GM23338 (cell line): Measurements from ENCODE around the gene MAGEB3.

Experiments used
- EZH2phosphoT487 ChIP-seq: fragments of 200-600 bp; sonication (generic); IDR thresholded peaks from one replicate; pipeline ENCODE4 v1.8.1; 2018; ENCODE audit warnings: antibody characterized with exemption; ENCODE audit not compliant: unreplicated experiment
- POLR2AphosphoS5 ChIP-seq: IDR thresholded peaks from 2 replicates; pipeline ENCODE4 v1.6.1; 2016; ENCODE audit warnings: antibody characterized with exemption, low read depth
- TF ChIP-seq, protein P1 (sequence below), 2 experiments: fragments of 200-600 bp in 1 of 2; sonication (generic) in 1 of 2; conservative IDR thresholded peaks; 2 replicates each; pipeline versions ENCODE4 v1.5.1 to v1.6.1; 2016 to 2017; ENCODE audit warnings: antibody characterized with exemption in 2 of 2, low read depth in 2 of 2, mild to moderate bottlenecking in 2 of 2, moderate library complexity in 1 of 2

DNA sequence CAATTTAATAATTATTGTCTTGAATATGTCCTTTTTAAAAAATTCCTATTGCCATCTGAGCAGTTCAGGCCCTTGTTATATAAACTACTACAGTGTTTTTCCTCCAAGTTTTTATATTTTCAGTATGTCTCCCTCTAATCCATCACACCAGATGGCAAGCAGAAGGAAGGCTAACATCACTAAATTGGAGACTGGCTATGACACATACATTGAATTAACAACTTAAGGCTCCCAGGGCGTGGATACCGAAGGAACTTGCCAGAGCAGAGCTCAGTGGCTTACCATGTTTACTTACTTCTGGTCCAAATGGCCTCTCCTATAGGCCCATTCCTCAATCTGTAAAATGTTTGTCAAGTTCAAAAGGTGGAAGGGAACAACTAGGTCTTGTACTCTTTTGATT lies 29.5 kb downstream of the MAGEB3 start:
- TF ChIP-seq, protein P1, sequence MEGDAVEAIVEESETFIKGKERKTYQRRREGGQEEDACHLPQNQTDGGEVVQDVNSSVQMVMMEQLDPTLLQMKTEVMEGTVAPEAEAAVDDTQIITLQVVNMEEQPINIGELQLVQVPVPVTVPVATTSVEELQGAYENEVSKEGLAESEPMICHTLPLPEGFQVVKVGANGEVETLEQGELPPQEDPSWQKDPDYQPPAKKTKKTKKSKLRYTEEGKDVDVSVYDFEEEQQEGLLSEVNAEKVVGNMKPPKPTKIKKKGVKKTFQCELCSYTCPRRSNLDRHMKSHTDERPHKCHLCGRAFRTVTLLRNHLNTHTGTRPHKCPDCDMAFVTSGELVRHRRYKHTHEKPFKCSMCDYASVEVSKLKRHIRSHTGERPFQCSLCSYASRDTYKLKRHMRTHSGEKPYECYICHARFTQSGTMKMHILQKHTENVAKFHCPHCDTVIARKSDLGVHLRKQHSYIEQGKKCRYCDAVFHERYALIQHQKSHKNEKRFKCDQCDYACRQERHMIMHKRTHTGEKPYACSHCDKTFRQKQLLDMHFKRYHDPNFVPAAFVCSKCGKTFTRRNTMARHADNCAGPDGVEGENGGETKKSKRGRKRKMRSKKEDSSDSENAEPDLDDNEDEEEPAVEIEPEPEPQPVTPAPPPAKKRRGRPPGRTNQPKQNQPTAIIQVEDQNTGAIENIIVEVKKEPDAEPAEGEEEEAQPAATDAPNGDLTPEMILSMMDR (conservative IDR thresholded peaks at IDR 0.05; ENCODE audit: low read depth in 2 of 2): no peak
- TF ChIP-seq POLR2AphosphoS5: no peak
- TF ChIP-seq EZH2phosphoT487: no peak
